ENCODE results near the gene KRT9.

GRCh38 chr17:41537614-41537954 is 34.3 kb downstream of the KRT9 start:
- TF ChIP-seq MYC (IDR thresholded peaks at IDR 0.05; ENCODE audit: low read depth, low read length) (no peak), POLR2AphosphoS5 (IDR thresholded peaks at IDR 0.05; ENCODE audit: insufficient read depth, low read depth, low read length) (no peak), CTCF (IDR thresholded peaks at IDR 0.05; ENCODE audit: extremely low read depth in 1 of 2, insufficient read depth in 1 of 2, low read depth in 1 of 2, low read length in 2 of 2) (no peak), EZH2 (IDR thresholded peaks at IDR 0.05; ENCODE audit: borderline replicate concordance, low read depth, low read length, severe bottlenecking) (no peak), POLR2A (IDR thresholded peaks at IDR 0.05; ENCODE audit: low read depth, low read length) (no peak), FOS (IDR thresholded peaks at IDR 0.05; ENCODE audit: borderline replicate concordance, insufficient read depth, low read length) (no peak), GATA2 (IDR thresholded peaks at IDR 0.05; ENCODE audit: insufficient read depth, insufficient read length, low read depth, low read length) (no peak), JUN (IDR thresholded peaks at IDR 0.05; ENCODE audit: borderline replicate concordance, insufficient read depth, insufficient read length, low read depth) (no peak)
- TF ChIP-seq, protein P1, sequence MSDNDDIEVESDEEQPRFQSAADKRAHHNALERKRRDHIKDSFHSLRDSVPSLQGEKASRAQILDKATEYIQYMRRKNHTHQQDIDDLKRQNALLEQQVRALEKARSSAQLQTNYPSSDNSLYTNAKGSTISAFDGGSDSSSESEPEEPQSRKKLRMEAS (IDR thresholded peaks at IDR 0.05; ENCODE audit: insufficient read depth, insufficient read length): no peak

All from endothelial cell of umbilical vein (primary cell).